ENCODE results near the gene ACTN2.
"Not testable (repeated sequence)": the region's sequence is repeated elsewhere in the genome, so short reads cannot be mapped to it uniquely, and the experiment has no call there.

ACTN2 gene

DNA sequence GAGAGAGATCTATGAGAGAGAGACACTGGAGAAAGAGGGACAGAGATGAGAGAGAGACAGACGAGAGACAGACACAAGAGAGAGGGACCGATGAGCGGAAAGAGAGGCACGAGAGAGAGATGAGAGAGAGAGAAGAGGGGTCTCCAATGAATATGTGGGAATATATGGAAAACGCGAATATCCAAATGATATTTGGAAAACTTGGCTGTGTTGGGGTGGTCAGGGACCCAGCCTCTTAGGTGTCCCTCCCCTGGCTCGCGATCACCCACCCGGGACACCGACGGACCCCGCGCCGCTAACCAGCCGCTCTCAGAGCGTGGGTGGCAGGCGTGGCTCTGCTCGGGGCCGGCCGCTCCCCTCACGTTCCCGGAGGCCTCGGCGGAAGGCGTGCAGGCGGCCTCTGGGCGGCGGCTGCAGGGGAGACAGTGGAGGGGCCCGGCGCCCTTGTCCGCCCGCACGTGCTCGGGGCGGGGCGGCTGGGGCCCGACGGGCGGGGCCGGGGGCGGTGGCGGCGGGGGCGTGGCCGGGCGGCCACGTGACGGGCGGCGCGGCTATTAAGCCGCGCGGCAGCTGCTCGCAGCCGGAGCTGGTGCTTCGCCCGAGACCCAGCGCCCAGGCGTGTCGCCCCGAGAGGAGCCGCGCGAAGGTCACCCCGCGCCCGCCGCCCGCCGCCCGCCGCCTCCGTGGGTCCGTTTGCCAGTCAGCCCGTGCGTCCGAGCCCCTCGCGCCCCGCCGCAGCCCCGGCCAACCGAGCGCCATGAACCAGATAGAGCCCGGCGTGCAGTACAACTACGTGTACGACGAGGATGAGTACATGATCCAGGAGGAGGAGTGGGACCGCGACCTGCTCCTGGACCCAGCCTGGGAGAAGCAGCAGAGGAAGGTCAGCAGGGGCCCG is at the start of gene ACTN2:
Gene ACTN2 (plus strand): TSS at position 583 of the 898 bp plus-strand sequence. CDS start 175 bp downstream, at position 758.
- peak; percentile 23 to 49 for DNase-seq

GRCh38 chr1:236638945-236639344 is 47.4 kb upstream of the ACTN2 start:
- peak; percentile 87 to 93 for DNase-seq

- DNase-seq = peak; percentile 40 to 59
Observed at GRCh38 chr1:236639686-236640085, 46.6 kb upstream of the ACTN2 start.

DNA sequence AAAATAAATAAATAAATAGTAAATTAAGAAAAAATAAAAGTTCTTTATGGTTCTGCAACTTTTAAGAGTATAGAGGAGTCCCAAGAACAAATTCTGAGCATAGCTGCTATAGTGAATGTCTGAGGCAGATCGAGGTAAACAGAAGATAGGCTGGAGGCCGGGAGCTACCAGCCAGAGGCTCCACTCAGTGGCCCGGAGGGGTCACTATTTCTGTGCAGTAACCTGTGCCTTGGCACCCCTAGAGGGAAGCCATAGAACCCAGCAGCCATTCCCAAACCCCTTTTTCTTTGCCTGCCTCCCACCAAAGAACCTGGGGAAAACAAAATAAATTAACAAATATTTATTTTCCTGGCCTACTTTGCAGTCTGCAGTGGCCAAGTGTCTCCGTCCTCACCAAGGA is 43.5 kb upstream of the ACTN2 start:
- DNase-seq = no peak

GRCh38 chr1:236645016-236645680 is 41.2 kb upstream of the ACTN2 start:
- DNase-seq = no peak

GRCh38 chr1:236654511-236654910 is 31.8 kb upstream of the ACTN2 start:
- no peak for DNase-seq

GRCh38 chr1:236654957-236655356 is 31.3 kb upstream of the ACTN2 start:
- DNase-seq = no peak

DNA sequence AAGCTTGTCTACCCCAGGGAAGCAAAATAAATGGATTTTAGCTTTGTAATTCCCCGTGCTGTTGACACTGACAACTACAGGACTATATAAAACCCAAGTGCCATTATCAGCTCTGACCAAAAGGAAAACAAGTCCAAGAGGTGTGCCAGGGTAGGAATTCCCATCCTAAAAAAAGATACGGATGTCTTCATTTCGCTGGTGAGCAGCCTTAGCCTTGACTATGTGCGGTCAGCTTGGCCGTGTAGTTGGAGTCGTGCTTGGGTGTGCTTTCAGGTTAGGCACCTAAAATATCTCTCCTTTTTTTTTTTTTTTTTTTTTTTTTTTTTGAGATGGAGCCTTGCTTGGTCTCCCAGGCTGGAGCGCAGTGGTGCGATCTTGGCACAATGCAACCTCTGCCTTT is 28.9 kb upstream of the ACTN2 start:
- no peak for DNase-seq

DNA sequence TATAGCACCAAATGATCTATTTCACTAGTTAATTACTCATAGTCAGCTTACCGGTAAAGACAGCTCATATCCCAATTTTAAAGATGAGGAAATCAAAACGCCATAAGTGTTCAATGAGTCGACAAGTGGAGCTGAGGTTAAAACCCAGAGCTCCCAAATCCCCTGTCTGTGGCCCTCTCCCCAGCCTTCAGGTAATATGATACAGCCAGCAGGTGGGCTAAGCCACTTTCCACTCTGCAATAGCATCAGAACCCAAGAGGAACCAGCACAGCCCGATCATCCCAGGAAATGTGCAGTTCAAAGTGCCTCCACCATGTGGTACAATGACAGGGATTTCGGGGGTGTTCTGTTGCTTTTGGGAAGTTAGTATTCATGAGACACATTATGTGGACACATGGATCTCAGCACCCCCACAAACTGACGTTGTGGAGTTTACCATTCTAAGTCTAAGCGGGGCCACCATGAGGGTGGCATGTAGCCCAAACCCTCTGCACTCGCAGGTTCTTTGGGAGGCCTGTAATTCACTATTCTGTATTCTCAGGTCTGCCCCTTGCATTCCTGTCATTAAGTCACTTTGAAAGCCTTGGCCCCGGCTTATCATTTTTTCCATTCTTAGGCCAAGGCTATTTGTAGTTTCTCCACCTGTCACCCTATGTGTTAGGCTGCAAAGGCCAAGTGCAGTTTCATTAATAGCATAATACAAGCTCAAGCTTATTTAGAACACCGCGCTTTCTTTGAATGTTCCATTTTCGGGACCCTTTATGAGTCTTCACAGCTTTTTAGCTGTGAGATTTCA is 26.3 kb upstream of the ACTN2 start:
- no peak for DNase-seq

DNA sequence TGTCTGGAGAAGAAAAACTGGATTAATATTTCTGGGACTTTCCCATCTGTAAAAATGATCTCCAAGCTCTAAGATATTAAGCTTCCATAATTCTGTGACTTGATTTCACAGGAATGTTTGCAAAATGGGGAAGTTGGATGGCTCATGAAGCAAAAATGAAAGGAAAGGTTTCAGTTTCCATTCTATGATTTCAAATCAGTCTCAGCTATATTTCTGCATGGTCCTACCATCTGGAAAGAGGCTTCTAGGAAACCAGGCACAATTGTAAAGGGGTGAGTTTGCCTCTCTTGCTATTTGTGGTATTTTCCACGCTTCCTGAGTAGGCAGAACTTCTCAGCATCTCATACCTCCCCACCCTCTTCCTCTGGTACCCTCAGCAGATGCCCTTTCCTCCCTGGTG is 22.4 kb upstream of the ACTN2 start:
- DNase-seq = no peak

- DNase-seq = not testable (repeated sequence)
Observed at GRCh38 chr1:236668909-236669308, 17.4 kb upstream of the ACTN2 start.

GRCh38 chr1:236670060-236670459 is 16.2 kb upstream of the ACTN2 start:
- DNase-seq = no peak

DNA sequence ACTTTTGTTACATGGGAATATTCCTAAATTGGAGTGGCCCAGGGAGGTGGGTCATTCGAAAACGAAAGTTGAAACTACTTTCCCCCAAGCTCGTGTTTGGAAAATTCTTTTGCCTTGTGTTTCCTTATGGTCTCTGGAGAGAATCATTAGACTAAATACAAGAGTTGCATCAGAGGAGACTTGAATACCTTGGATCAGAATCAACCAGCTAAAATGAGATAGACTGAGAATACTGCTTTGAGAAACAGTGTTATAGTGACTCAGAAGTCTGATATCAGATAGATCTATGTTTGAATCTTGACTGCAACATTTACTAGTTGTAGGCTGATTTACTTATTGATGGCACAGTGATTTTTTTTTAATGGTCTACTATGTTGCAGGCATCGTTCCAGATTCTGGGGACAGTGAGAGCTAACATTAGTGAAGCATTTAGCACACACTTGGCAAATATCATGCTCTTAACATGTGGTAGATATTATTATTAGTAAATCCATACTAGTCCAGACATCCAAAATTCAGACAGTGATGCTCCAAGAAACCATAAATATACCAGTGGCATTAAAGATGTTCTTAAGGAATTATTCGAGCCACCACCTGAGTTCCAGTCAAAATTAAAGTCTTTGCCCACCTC is 12.9 kb upstream of the ACTN2 start:
- no peak for DNase-seq

DNA sequence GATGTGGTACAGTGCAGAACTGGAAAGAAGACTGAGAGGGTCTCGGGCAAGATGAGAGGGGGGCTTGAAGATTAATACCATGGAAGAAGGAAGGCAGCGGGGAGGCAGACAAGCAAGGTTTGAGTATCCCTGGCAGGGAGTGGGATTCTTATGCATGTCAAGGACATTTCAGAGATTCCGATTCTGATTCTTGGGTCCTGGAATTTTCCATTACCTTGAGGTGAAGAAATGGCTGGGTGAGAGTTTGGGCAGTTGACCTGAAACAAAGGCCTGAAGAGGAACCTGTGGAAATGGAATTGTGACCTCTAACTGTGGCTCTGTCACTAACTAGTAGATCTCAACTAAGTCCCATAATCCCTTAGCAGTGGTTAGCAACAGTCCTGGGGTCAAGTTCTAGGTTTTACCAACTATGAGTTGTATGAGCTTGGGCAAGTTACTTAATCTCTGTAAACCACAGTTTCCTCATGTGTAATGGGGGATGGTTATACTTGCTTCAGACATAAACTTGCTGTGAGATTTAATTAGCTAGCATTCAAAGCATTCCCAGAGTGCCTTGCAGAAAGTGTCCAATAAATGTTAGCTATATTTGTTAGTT is 8.6 kb upstream of the ACTN2 start:
- DNase-seq = no peak

DNA sequence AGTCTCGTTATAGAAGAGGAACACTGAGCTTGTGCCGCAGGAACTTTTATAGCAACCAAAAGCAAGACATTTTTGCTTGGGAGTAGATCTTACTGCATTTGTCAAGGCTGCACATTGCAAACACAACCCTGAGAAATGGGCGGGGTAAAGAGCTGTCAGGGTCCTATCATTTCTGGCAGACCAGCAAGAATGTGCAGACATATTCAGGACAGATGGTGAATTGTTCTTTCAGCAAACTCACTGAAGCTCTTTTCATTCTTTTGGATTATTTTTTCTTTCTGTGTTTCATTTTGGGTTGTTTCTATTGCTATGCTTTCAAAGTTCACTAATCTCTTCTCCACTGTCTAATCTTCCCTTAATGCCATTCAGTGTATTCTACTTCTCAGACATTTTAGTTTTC is 5.1 kb upstream of the ACTN2 start:
- DNase-seq = no peak

DNA sequence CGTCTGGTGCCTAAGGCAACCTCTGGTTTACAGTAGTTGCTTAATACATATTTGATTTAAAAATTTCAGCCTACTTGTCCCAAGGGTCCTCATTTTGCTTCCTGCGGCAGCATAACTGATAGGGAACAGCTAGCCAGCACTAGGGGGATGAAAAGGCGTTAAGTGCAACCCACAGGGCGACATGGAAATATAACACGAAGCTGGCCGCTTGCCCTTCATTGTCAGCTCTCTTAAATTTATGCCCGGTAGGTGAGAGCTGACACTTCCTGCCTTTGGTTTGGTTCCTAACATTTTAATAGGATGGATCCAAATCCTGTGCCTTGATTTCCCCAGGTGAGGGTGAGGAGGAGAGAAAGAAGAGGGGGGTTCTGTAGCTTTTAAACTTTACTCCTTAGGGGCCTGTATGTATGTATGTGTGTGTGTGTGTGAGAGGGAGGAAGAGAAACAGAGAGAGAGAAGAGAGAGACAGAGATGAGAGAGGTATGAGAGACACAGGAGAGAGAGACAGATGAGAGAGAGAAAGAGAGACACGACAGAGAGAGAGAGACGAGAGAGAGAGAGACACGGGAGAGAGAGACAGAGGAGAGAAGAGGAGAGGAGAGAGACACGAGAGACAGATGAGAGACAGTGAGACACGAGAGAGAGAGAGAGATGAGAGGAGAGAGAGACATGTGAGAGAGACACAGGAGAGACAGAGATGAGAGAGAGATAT is 938 bp upstream of the ACTN2 start:
- peak in 1 of 2 experiments; percentile 27 for DNase-seq

- no peak for DNase-seq
Observed at GRCh38 chr1:236686815-236687160, 489 bp downstream of the ACTN2 start.

DNA sequence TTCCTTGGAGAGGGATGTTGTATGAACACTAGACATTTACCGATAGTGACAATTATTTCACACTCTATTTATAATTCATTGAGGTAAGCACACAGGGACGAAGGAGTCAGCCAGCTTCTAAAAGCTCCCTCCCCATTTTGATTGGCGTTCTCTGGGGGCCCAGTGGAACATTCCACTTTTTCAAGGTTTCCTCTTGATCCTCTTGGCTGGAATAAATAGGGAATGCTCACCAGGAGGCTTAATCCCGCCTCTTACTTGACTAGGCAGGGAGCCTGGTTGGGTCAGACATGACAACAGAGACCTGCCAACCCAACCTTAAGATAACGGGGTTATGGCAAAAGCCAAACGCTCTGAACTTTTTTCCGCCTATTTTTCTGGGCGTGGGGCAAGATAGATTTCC is 974 bp downstream of the ACTN2 start:
- no peak for DNase-seq

- no peak for DNase-seq
Observed at GRCh38 chr1:236688705-236689104, 2.4 kb downstream of the ACTN2 start.

DNA sequence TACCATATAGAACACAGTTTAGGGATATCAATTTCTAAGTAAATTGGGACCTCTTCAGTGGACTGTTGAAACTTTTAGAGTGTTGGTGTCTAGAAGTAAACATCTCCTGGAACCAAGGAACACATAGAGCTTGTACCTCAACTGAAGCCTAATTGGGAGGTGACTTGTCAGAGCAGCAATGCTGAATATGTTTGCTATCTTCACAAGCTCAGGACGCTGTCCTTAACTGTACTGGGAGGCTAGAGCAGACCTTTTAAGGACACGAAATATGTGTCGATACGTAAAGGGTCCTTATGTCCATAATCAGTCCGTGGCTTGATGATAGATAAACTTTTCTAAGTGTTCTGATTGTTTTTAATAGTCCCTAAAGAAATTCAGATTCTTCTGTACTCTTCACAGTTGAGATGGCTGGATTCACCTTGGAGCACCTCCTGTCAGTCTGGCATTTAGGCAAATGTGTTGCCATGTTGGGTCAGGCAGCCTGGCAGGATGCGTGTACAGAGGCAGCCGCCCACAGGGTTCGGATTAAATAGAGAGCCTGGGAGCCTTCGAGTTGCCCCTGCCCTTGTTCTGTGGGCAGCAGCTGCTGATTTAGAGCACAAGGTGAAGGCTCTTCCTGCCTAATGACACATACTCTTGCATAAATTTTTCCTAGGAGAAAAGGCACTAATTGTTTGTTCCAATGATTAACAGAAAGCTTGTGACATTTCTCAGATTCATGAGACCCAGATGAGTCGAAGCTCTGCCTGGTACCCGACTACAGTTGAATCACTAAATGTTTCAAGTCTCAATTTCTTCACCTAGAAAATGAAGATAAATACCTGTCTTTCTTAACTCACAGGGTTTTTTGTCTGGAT is 3.6 kb downstream of the ACTN2 start:
- no peak for DNase-seq

GRCh38 chr1:236691348-236691747 is 5.0 kb downstream of the ACTN2 start:
- DNase-seq = no peak
